ENCODE results near the gene GAS6. TPM values are rescaled to one million over a fixed set of nuclear protein-coding genes. Genes with fewer than 3 reads are reported as not detected.

The GAS6 gene
- total and polyA plus RNA-seq, 2 donors (not counting 3 experiments of a cell fraction or from before 2014, with no cell fraction given): 69.2 to 109 TPM

DNA sequence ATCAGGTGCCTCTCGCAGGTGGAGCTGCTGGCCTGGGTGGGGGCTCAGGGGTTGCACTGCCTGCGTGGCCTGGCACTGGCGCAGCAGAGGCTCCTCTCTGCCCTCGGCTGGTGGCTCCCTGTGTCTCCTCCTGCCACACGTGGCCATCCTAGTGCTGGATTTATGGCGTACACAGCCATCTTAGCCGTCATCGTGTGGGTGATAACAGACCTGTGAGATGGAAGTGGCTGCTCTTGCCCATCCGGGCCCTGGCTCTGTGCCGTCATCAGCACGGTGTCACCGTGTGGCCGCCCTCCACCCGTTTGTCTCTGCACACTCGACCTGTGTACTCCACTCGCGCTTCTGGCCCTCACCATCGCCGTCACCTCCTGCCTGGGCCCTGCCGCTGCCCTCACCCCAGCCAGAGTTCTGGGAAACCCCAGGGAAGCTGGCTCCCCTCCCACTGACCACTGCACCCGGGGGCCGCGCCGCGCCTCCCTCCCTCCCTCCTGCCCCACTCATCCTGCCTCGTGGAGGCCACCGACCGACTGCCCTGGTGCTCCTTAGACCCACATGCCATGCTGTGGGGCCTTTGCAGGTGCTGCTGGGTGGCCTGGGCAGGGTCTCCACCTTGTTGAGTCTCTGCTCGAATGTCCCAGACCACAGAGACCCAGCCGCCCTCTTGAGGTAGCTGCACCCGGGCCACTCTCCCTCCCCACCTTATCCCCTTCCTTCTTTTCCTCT, 75.3 kb downstream of the GAS6 start:
- ChIA-PET POLR2A (no interaction called here), CTCF (no interaction called here)
- Histone ChIP-seq H3K4me3 (replicated peaks in 1 of 3; ENCODE audit: insufficient read depth in 1 of 3, low read depth in 1 of 3, low read length in 3 of 3) (no peak overlapping the region), H3K9me1 (replicated peaks; ENCODE audit: control insufficient read depth, extremely low read depth, insufficient read depth, low read length) (no peaks in the 10 kb centered on the region), H3K9me3 (replicated peaks; ENCODE audit: control insufficient read depth, insufficient read depth, low read length) (no peaks in the 10 kb centered on the region), H2AFZ (ENCODE audit: low read depth, low read length) (no peak overlapping the region), H3K27ac (ENCODE audit: insufficient read depth, low read depth, low read length) (no peak overlapping the region), H3K4me1 (ENCODE audit: control insufficient read depth, extremely low read depth, insufficient read depth, low read length) (peaks cover 14% of the 10 kb centered on the region), H3K36me3 (ENCODE audit: control insufficient read depth in 2 of 2, extremely low read depth in 1 of 2, insufficient read depth in 2 of 2, low read length in 2 of 2) (peaks cover 0 to 26% of the 10 kb centered on the region in 2 experiments), H3K9ac (replicated peaks; ENCODE audit: extremely low read depth, insufficient read depth, low read length) (no peak overlapping the region), H3K27me3 (ENCODE audit: control insufficient read depth in 2 of 2, insufficient read depth in 2 of 2, low read length in 2 of 2) (no peaks in the 10 kb centered on the region), H3K4me2 (ENCODE audit: insufficient read depth, low read length) (no peak overlapping the region), H3K79me2 (ENCODE audit: control insufficient read depth, insufficient read depth, low read length) (no peaks in the 10 kb centered on the region), H4K20me1 (replicated peaks; ENCODE audit: control insufficient read depth, extremely low read depth, insufficient read depth, low read length) (no peaks in the 10 kb centered on the region)
- FAIRE-seq (no peak), DNase-seq (ENCODE audit: low read depth, low spot score) (no peak)
- no TSS peak for BruUV-seq (replicated peaks)
- no peak for TF ChIP-seq POLR2A (IDR thresholded peaks at IDR 0.05; ENCODE audit: low read depth, low read length)
- no peak for TF ChIP-seq EZH2 (IDR thresholded peaks at IDR 0.05; ENCODE audit: borderline replicate concordance, low read depth, low read length, severe bottlenecking)
- TF ChIP-seq, protein P1, sequence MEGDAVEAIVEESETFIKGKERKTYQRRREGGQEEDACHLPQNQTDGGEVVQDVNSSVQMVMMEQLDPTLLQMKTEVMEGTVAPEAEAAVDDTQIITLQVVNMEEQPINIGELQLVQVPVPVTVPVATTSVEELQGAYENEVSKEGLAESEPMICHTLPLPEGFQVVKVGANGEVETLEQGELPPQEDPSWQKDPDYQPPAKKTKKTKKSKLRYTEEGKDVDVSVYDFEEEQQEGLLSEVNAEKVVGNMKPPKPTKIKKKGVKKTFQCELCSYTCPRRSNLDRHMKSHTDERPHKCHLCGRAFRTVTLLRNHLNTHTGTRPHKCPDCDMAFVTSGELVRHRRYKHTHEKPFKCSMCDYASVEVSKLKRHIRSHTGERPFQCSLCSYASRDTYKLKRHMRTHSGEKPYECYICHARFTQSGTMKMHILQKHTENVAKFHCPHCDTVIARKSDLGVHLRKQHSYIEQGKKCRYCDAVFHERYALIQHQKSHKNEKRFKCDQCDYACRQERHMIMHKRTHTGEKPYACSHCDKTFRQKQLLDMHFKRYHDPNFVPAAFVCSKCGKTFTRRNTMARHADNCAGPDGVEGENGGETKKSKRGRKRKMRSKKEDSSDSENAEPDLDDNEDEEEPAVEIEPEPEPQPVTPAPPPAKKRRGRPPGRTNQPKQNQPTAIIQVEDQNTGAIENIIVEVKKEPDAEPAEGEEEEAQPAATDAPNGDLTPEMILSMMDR (IDR thresholded peaks at IDR 0.05; ENCODE audit: extremely low read depth in 1 of 2, insufficient read depth in 1 of 2, low read depth in 1 of 2, low read length in 2 of 2): no peak
- no peak for TF ChIP-seq GATA2 (IDR thresholded peaks at IDR 0.05; ENCODE audit: insufficient read depth, insufficient read length, low read depth, low read length)
- no peak for TF ChIP-seq JUN (IDR thresholded peaks at IDR 0.05; ENCODE audit: borderline replicate concordance, insufficient read depth, insufficient read length, low read depth)
- intact Hi-C loops (cut with micrococcal nuclease) (no loop called here), dilution Hi-C loops (cut with MboI; ENCODE audit: extremely low pct_ligation_motif_present, low sequenced_read_pairs) (no loop called here)

- DNase-seq (ENCODE audit: low read depth, low spot score): no peak
- no peak overlapping the region for H3K4me2 ChIP-seq (ENCODE audit: insufficient read depth, low read length)
- TF ChIP-seq EZH2 (IDR thresholded peaks at IDR 0.05; ENCODE audit: borderline replicate concordance, low read depth, low read length, severe bottlenecking): no peak
- no peak for TF ChIP-seq POLR2AphosphoS5 (IDR thresholded peaks at IDR 0.05; ENCODE audit: insufficient read depth, low read depth, low read length)
- no peak for TF ChIP-seq MAX (IDR thresholded peaks at IDR 0.05; ENCODE audit: insufficient read depth, insufficient read length)
- no peak for TF ChIP-seq GATA2 (IDR thresholded peaks at IDR 0.05; ENCODE audit: insufficient read depth, insufficient read length, low read depth, low read length)
- no peak for TF ChIP-seq JUN (IDR thresholded peaks at IDR 0.05; ENCODE audit: borderline replicate concordance, insufficient read depth, insufficient read length, low read depth)
- TF ChIP-seq, protein P1 (IDR thresholded peaks at IDR 0.05; ENCODE audit: extremely low read depth in 1 of 2, insufficient read depth in 1 of 2, low read depth in 1 of 2, low read length in 2 of 2): no peak
- no peak for TF ChIP-seq FOS (IDR thresholded peaks at IDR 0.05; ENCODE audit: borderline replicate concordance, insufficient read depth, low read length)
- no peak for TF ChIP-seq POLR2A (IDR thresholded peaks at IDR 0.05; ENCODE audit: low read depth, low read length)
- TF ChIP-seq MYC (IDR thresholded peaks at IDR 0.05; ENCODE audit: low read depth, low read length): no peak
- ChIA-PET POLR2A (no interaction called here), CTCF (no interaction called here)
- H3K36me3 ChIP-seq (ENCODE audit: control insufficient read depth in 2 of 2, extremely low read depth in 1 of 2, insufficient read depth in 2 of 2, low read length in 2 of 2): peaks cover 0 to 21% of the 10 kb centered on the region in 2 experiments
- intact Hi-C loops (cut with micrococcal nuclease) (no loop called here), dilution Hi-C loops (cut with MboI; ENCODE audit: extremely low pct_ligation_motif_present, low sequenced_read_pairs) (no loop called here)
- no peak overlapping the region for H3K9ac ChIP-seq (replicated peaks; ENCODE audit: extremely low read depth, insufficient read depth, low read length)
- H3K9me1 ChIP-seq (replicated peaks; ENCODE audit: control insufficient read depth, extremely low read depth, insufficient read depth, low read length): no peaks in the 10 kb centered on the region
- H3K79me2 ChIP-seq (ENCODE audit: control insufficient read depth, insufficient read depth, low read length): no peaks in the 10 kb centered on the region
- no peak overlapping the region for H3K4me3 ChIP-seq (replicated peaks in 1 of 3; ENCODE audit: insufficient read depth in 1 of 3, low read depth in 1 of 3, low read length in 3 of 3)
- no peak overlapping the region for H2AFZ ChIP-seq (ENCODE audit: low read depth, low read length)
- H3K4me1 ChIP-seq (ENCODE audit: control insufficient read depth, extremely low read depth, insufficient read depth, low read length): peaks cover 14% of the 10 kb centered on the region
- H3K9me3 ChIP-seq (replicated peaks; ENCODE audit: control insufficient read depth, insufficient read depth, low read length): no peaks in the 10 kb centered on the region
- no peaks in the 10 kb centered on the region for H4K20me1 ChIP-seq (replicated peaks; ENCODE audit: control insufficient read depth, extremely low read depth, insufficient read depth, low read length)
- no TSS peak for BruUV-seq (replicated peaks)
- H3K27me3 ChIP-seq (ENCODE audit: control insufficient read depth in 2 of 2, insufficient read depth in 2 of 2, low read length in 2 of 2): no peaks in the 10 kb centered on the region
- no peak for FAIRE-seq
- no peak overlapping the region for H3K27ac ChIP-seq (ENCODE audit: insufficient read depth, low read depth, low read length)
Measured at GRCh38 chr13:113787694-113788093, 76.2 kb downstream of the GAS6 start.

Measured in endothelial cell of umbilical vein (primary cell).